ENCODE data around the gene KBTBD2.
"Not testable (repeated sequence)": the region's sequence is repeated elsewhere in the genome, so short reads cannot be mapped to it uniquely, and the experiment has no call there.

The KBTBD2 gene

DNA sequence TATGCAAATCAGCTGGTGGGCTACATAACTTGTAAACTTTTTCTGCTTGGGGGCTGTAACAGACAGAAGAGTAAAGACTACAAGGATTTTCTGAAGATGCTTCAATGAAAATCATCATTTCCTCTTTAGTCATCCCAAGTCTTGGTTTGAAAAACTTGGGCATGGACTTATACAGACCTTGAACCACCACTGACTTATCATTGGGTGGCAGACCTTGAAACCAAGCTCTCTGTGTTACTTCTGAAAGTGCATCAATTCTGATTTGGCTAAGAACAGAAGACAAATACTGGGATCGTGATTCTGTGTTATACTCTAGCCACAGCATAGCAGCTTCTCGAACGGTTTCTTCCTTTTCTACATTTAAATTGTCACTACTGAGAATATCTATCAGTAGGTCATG lies 21.3 kb downstream of the KBTBD2 start:
- no peak overlapping the region for H3K4me3 ChIP-seq (ENCODE audit: low read depth, low read length)
- no peak for TF ChIP-seq CTCF (IDR thresholded peaks at IDR 0.05; ENCODE audit: borderline replicate concordance, insufficient read depth, low read depth, low read length)

- TF ChIP-seq CTCF (IDR thresholded peaks at IDR 0.05; ENCODE audit: borderline replicate concordance, insufficient read depth, low read depth, low read length), result no peak
- no peak overlapping the region for H3K4me3 ChIP-seq (ENCODE audit: low read depth, low read length)
These were observed 21.8 kb downstream of the KBTBD2 start for GRCh38 chr7:32869716-32870115.

DNA sequence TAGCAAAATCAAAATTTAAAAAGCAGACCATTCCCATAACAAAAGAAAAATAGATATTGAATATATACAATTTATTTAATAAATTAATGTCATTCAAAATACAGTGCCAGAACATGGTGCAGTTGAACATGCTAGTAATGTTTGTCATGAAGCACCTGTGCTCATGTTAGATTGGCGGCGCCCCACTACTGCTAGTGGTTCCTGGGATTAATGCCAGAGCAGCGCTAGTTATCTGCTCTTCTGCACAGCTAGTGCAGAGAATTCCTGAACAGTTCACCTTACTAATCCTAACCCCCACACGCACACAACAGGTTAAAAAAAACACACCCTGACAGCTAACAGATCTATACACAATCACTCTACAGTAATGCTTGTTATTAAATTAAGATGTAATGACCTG lies 23.4 kb downstream of the KBTBD2 start:
- TF ChIP-seq CTCF (IDR thresholded peaks at IDR 0.05; ENCODE audit: borderline replicate concordance, insufficient read depth, low read depth, low read length), result no peak
- no peak overlapping the region for H3K4me3 ChIP-seq (ENCODE audit: low read depth, low read length)

GRCh38 chr7:32865448-32866030 lies 26.0 kb downstream of the KBTBD2 start:
- TF ChIP-seq CTCF (IDR thresholded peaks at IDR 0.05; ENCODE audit: borderline replicate concordance, insufficient read depth, low read depth, low read length), result no peak
- H3K4me3 ChIP-seq (ENCODE audit: low read depth, low read length), result no peak overlapping the region

DNA sequence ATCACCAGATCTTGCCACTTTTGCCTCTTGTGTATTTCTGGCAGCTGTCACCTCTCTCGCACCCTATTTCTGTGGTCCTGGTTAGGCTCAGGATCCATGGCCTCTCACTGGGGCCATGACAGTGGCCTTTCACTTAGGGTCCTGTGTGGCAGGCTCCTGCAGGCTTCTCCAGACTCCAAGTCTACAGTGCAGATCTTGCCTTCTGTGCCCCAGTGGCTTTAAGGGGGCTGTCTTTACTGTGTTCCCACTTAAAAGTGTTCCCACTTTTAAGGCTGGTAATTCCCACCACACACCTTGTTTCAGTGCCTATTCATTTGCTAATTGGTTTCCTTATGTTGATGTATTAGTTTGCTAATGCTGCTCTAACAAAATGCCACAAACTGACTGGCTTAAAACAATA lies 27.7 kb downstream of the KBTBD2 start:
- H3K4me3 ChIP-seq (ENCODE audit: low read depth, low read length), result not testable (repeated sequence)

GRCh38 chr7:32860090-32860489 lies 31.5 kb downstream of the KBTBD2 start:
- TF ChIP-seq CTCF (IDR thresholded peaks at IDR 0.05; ENCODE audit: borderline replicate concordance, insufficient read depth, low read depth, low read length), result no peak
- no peak overlapping the region for H3K4me3 ChIP-seq (ENCODE audit: low read depth, low read length)

DNA sequence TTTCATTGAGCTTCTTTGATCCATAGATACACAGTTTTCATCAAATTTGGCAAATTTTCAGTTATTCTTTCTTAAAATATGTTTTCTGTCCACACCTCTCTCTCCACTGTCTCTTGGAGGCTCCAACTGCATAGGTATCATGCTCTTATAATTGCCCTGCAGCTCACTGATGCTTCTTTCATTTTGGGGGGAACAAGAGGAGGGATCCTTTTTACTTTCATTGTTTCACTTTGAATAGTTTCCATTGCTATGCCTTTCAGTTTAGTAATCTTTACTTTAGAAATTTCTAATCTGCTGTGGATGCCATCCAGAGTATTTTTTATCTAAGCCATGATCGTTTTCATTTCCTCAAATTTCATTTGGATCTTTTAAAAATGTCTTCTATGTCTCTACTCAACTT lies 32.9 kb downstream of the KBTBD2 start:
- no peak for TF ChIP-seq CTCF (IDR thresholded peaks at IDR 0.05; ENCODE audit: borderline replicate concordance, insufficient read depth, low read depth, low read length)
- no peak overlapping the region for H3K4me3 ChIP-seq (ENCODE audit: low read depth, low read length)

GRCh38 chr7:32857063-32857462 lies 34.5 kb downstream of the KBTBD2 start:
- H3K4me3 ChIP-seq (ENCODE audit: low read depth, low read length), result not testable (repeated sequence)

DNA sequence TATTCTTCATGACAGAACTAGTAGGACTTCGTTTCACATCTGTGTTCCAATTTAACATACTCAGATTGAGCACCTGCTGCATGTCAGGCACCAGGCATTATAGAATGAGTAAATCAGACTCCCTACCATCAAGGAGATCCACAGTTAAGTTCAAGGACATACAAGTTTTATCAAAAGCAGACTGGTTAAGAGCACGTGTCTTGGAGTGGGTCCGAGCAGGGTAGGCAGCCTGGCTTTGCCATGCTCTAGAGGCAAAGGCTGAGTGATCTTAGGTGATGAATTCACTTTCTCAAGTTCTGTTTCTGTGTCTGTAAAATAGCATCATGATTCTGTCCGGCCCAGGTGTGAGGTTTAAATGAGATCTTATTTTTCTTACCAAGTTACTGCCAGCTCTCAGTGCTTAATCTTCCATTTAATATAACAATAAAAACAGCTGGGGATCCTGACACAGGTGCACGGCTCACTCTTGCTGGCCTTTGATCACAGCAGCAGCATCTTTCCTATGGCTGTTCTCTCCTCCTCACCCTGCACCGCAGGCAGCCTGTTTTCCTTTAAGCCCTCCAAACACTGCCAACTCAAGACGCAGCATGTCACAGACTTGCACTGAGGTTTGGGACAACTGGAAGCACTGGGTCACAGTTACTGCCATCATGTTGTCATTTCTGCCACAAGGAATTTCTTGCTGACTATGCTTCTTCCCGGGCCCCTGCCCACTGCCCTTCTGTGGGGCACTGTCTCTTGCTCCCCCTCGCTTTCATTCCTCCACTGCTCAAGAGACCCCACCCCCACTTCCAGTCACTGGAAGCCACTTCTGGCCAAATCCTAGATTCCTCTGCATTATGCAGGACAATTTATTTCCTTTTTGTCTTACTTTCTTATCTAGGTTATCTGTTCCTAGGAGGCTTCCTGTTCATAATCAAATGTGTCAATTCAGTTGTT lies 35.5 kb downstream of the KBTBD2 start:
- not testable (repeated sequence) for H3K4me3 ChIP-seq (ENCODE audit: low read depth, low read length)

DNA sequence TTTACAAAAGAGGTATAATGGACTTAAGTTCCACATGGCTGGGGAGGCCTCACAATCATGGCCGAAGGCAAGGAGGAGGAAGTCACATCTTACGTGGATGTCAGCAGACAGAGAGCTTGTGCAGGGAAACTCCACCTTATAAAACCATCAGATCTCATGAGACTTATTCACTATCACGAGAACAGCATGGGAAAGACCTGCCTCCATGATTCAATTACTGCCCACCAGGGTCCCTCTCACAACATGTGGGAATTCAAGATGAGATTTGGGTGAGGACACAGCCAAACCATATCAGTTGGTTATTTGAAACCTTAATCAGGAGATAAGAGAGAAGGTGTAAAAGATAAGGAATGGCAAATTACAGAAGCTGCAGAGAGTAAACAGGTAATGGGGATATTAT lies 40.9 kb downstream of the KBTBD2 start:
- H3K4me3 ChIP-seq (ENCODE audit: low read depth, low read length), result not testable (repeated sequence)

GRCh38 chr7:32848655-32849054 lies 42.9 kb downstream of the KBTBD2 start:
- not testable (repeated sequence) for H3K4me3 ChIP-seq (ENCODE audit: low read depth, low read length)

Data from GM12875 (cell line).